Prostate gland (tissue), 2 donors: ENCODE data around the gene INTU.

ENCODE experiments used
- CTCF ChIP-seq, 4 experiments: fragments of 200-600 bp in 2 of 4; fragments of 450-650 bp in 2 of 4; sonication (generic) in 2 of 4; IDR thresholded peaks; 1 replicate in 3 of 4; 2 replicates in 1 of 4; pipeline ENCODE4 v1.5.1; 2016 to 2019; ENCODE audit warnings: antibody characterized with exemption in 4 of 4, mild to moderate bottlenecking in 2 of 4, moderate library complexity in 2 of 4
- POLR2A ChIP-seq: fragments of 450-650 bp; IDR thresholded peaks from one replicate; pipeline ENCODE4 v1.6.1; 2016; ENCODE audit warnings: antibody characterized with exemption, mild to moderate bottlenecking

GRCh38 chr4:127667116-127667515 is 34.4 kb downstream of the INTU start:
- no peak for TF ChIP-seq CTCF (IDR thresholded peaks at IDR 0.05)
- no peak for TF ChIP-seq POLR2A
